Measurements from ENCODE around the gene ATCAY. TPM values are rescaled to one million over a fixed set of nuclear protein-coding genes. Genes with fewer than 3 reads are reported as not detected.

Gene ATCAY
- total and polyA plus RNA-seq, 2 of the 4 experiments (the other 2 are of a cell fraction) = 0.31 to 0.36 TPM

GRCh38 chr19:3882041-3882384, 1.5 kb downstream of the ATCAY start:
- POLR2A ChIA-PET (ENCODE audit: unreplicated experiment) = no interaction called here

More at GRCh38 chr19:3882041-3882384, 1.5 kb downstream of the ATCAY start:
- Histone ChIP-seq H3K9ac (ENCODE audit: low read depth, low read length) (no peak overlapping the region), H2AK5ac (ENCODE audit: low read depth, low read length) (no peak overlapping the region), H3K79me1 (ENCODE audit: low read depth in 1 of 2, low read length in 2 of 2) (no peaks in the 10 kb centered on the region), H4K20me1 (ENCODE audit: insufficient read depth, low read length) (peaks cover 3% of the 10 kb centered on the region; the same call in 1 of the 2 replicates), H3K27me3 (ENCODE audit: control insufficient read depth, insufficient read depth, low read length) (peaks cover 31% of the 10 kb centered on the region), H3K9me3 (ENCODE audit: control insufficient read depth, insufficient read depth, low read length) (peaks cover 3% of the 10 kb centered on the region; the same call in 1 of the 2 replicates), H2BK15ac (ENCODE audit: low read depth, low read length) (no peak overlapping the region), H2BK120ac (ENCODE audit: low read depth, low read length) (no peak overlapping the region), H4K91ac (ENCODE audit: insufficient read depth, low read depth, low read length) (no peak overlapping the region), H2BK5ac (ENCODE audit: low read depth, low read length, poor library complexity, severe bottlenecking) (no peak overlapping the region), H3K4me2 (ENCODE audit: low read depth, low read length) (no peak overlapping the region), H3K9me1 (ENCODE audit: insufficient read depth, low read length) (no peaks in the 10 kb centered on the region), H3K27ac (ENCODE audit: insufficient read depth, low read length) (no peak overlapping the region), H3K14ac (replicated peaks; ENCODE audit: low read depth, low read length) (no peak overlapping the region), H3K23ac (ENCODE audit: low read depth, low read length) (no peak overlapping the region), H2BK20ac (ENCODE audit: low read depth, low read length) (no peak overlapping the region), H3K56ac (ENCODE audit: extremely low read depth, insufficient read depth, low read length) (no peak overlapping the region), H3K4me1 (ENCODE audit: control insufficient read depth, insufficient read depth, low read length) (no peaks in the 10 kb centered on the region), H3K4me3 (ENCODE audit: insufficient read depth, low read depth, low read length) (no peak overlapping the region), H2AFZ (replicated peaks; ENCODE audit: low read length, poor library complexity) (no peak overlapping the region), H3K18ac (ENCODE audit: low read depth, low read length) (no peak overlapping the region), H4K8ac (ENCODE audit: low read depth in 2 of 2, low read length in 2 of 2) (no peak overlapping the region), H3K4ac (ENCODE audit: low read depth, low read length) (no peak overlapping the region), H4K5ac (ENCODE audit: low read depth, low read length) (no peak overlapping the region), H2AK9ac (replicated peaks; ENCODE audit: low read depth, low read length, poor library complexity) (no peak overlapping the region), H3K36me3 (ENCODE audit: control insufficient read depth, insufficient read depth, low read length) (no peaks in the 10 kb centered on the region)
- in situ Hi-C loops (cut with MboI; ENCODE audit: low sequenced_read_pairs) = no loop called here
- DNase-seq (no peak), ATAC-seq (ENCODE audit: low read depth) (no peak)
- CTCF ChIA-PET = no interaction called here
- WGBS, 2 experiments (ENCODE audit: extremely low coverage in 2 of 2, insufficient read length in 1 of 2) = no CpG with 5 or more reads among the region's 6 CpGs
- dilution Hi-C loops (cut with HindIII; ENCODE audit: low sequenced_read_pairs, unreplicated experiment) = no loop called here
- intact Hi-C loops (cut with micrococcal nuclease) = no loop called here
- no TSS peak for BruUV-seq (replicated peaks)
- no peak for TF ChIP-seq POLR2A (IDR thresholded peaks at IDR 0.05; ENCODE audit: low read depth, low read length)
